Neuron (in vitro differentiated cells): ENCODE measurements around the gene ZNF48.

ENCODE experiments used
- H2AFZ ChIP-seq: one replicate; pipeline ENCODE4 v1.6.1; 2013; ENCODE audit warnings: low read depth, mild to moderate bottlenecking, inconsistent platforms, low read length, moderate library complexity
- H3K27me3 ChIP-seq: one replicate; pipeline ENCODE4 v1.6.1; 2013; ENCODE audit warnings: low read length; ENCODE audit not compliant: insufficient read depth
- H3K36me3 ChIP-seq: one replicate; pipeline ENCODE4 v1.6.1; 2013; ENCODE audit warnings: low read length; ENCODE audit not compliant: insufficient read depth
- H3K4me1 ChIP-seq: one replicate; pipeline ENCODE4 v1.6.1; 2013; ENCODE audit warnings: low read length; ENCODE audit not compliant: insufficient read depth
- H3K4me3 ChIP-seq: 2 replicates; pipeline ENCODE4 v1.5.1; 2013; ENCODE audit warnings: mild to moderate bottlenecking, low read length, moderate library complexity
- H3K9me3 ChIP-seq: one replicate; pipeline ENCODE4 v1.6.1; 2013; ENCODE audit warnings: low read length

ZNF48 gene

DNA sequence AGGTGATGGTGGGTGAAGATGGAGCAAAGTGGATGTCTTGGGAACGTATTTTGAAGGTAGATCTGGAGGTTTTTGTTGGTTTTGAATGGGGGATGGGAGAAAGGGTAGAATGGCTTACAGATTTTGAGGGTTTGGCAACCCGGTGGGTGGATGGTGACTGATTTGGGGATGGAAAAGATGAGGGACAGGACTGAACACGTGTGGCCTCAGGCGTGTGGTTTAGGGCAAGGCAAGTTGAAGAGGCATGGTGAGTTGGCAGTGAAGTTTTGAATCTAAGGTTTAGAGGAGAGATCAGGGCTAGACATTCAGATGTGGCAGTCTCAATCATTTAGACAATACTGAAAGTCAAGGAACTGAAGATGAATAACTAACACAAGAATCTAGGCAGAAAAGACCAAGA, 39.6 kb downstream of the ZNF48 start:
- Histone ChIP-seq H3K4me1 (peaks cover 6% of the 10 kb centered on the region), H3K9me3 (no peaks in the 10 kb centered on the region), H3K27me3 (peaks cover 7% of the 10 kb centered on the region), H3K36me3 (no peaks in the 10 kb centered on the region), H2AFZ (no peak overlapping the region), H3K4me3 (no peak overlapping the region)

GRCh38 chr16:30437511-30438046, 42.4 kb downstream of the ZNF48 start:
- Histone ChIP-seq H3K9me3 (no peaks in the 10 kb centered on the region), H3K36me3 (no peaks in the 10 kb centered on the region), H3K4me3 (no peak overlapping the region), H3K27me3 (peaks cover 7% of the 10 kb centered on the region), H2AFZ (no peak overlapping the region), H3K4me1 (no peaks in the 10 kb centered on the region)

- H3K9me3 ChIP-seq, result peaks cover 2% of the 10 kb centered on the region
- no peak overlapping the region for H3K4me3 ChIP-seq
- no peaks in the 10 kb centered on the region for H3K4me1 ChIP-seq
- peaks cover 7% of the 10 kb centered on the region for H3K27me3 ChIP-seq
- peaks cover 3% of the 10 kb centered on the region for H3K36me3 ChIP-seq
- no peak overlapping the region for H2AFZ ChIP-seq
Measured at GRCh38 chr16:30438835-30439234, 43.6 kb downstream of the ZNF48 start.

- Histone ChIP-seq H3K36me3 (peaks cover 4% of the 10 kb centered on the region), H2AFZ (no peak overlapping the region), H3K4me1 (peaks cover 7% of the 10 kb centered on the region)
Measured at GRCh38 chr16:30439720-30440348, 44.6 kb downstream of the ZNF48 start.

GRCh38 chr16:30443631-30444030, 48.4 kb downstream of the ZNF48 start:
- H3K36me3 ChIP-seq, result peaks cover 4% of the 10 kb centered on the region
- no peak overlapping the region for H3K4me3 ChIP-seq
- no peak overlapping the region for H2AFZ ChIP-seq
- peaks cover 10% of the 10 kb centered on the region for H3K4me1 ChIP-seq
- no peaks in the 10 kb centered on the region for H3K27me3 ChIP-seq
- peaks cover 4% of the 10 kb centered on the region for H3K9me3 ChIP-seq

More at GRCh38 chr16:30439720-30440348, 44.6 kb downstream of the ZNF48 start:
- Histone ChIP-seq H3K4me3 (no peak overlapping the region), H3K9me3 (peaks cover 4% of the 10 kb centered on the region), H3K27me3 (peaks cover 7% of the 10 kb centered on the region)

DNA sequence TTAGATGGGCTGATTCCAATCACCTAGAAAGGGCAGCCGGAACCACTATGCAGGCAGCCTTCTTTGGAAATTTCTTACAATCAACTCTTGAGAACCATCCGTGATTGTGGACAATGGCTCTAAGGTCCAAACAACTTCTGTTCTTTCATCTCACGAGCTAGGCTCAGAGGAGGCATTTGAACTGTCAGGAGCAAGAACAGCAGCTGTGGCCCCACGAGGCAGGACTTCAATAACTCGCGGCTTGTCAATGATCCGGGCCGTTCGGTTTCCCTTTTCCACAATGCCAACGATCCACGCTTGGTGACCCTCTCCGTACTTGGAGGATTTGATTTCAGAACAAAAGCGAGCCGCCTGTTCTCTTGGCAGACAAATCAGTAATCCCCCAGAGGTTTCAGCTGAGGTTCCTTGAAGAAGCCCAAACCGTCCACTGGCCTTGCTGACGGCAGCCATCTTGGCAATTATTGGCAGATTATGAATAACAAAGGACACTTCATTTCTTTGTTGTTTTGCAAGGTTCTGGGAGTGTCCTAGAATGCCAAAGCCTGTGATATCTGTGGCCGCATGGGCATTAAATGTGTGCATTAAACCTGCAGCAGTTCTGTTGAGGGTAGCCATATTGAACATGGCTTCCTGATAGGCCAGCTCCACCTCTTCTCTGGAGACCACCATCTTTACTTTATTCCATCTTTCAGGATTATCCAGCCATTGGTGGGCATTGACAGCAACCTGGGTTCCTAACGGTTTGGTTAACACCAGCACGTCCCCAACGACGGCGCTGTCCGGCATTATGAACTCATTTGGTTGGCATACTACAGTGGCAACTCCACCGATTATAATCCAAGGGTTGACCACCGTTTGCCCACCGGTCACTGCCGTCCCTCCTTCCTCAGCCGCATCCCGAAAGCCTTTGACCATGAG, 49.3 kb downstream of the ZNF48 start:
- Histone ChIP-seq H2AFZ (no peak overlapping the region), H3K4me1 (peaks cover 10% of the 10 kb centered on the region), H3K9me3 (peaks cover 4% of the 10 kb centered on the region), H3K27me3 (no peaks in the 10 kb centered on the region), H3K4me3 (peak overlapping the region; percentile 82), H3K36me3 (peaks cover 4% of the 10 kb centered on the region)

DNA sequence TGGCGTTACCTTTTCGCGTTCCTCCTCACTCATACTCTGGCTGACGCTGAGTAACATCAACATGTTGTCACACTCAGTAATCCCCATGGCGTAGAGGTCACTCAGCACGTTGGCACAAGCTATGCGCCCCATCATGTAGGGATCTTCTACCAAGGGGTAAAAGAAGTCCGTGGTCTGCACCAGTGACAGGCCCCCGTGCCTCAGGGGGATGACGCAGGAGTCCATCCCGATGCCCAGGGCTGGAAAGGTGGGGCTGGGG, 49.9 kb downstream of the ZNF48 start:
- Histone ChIP-seq H3K4me1 (peaks cover 10% of the 10 kb centered on the region), H3K27me3 (no peaks in the 10 kb centered on the region), H2AFZ (peak overlapping the region; percentile 72), H3K4me3 (peak overlapping the region; percentile 82), H3K9me3 (peaks cover 4% of the 10 kb centered on the region), H3K36me3 (peaks cover 4% of the 10 kb centered on the region)

DNA sequence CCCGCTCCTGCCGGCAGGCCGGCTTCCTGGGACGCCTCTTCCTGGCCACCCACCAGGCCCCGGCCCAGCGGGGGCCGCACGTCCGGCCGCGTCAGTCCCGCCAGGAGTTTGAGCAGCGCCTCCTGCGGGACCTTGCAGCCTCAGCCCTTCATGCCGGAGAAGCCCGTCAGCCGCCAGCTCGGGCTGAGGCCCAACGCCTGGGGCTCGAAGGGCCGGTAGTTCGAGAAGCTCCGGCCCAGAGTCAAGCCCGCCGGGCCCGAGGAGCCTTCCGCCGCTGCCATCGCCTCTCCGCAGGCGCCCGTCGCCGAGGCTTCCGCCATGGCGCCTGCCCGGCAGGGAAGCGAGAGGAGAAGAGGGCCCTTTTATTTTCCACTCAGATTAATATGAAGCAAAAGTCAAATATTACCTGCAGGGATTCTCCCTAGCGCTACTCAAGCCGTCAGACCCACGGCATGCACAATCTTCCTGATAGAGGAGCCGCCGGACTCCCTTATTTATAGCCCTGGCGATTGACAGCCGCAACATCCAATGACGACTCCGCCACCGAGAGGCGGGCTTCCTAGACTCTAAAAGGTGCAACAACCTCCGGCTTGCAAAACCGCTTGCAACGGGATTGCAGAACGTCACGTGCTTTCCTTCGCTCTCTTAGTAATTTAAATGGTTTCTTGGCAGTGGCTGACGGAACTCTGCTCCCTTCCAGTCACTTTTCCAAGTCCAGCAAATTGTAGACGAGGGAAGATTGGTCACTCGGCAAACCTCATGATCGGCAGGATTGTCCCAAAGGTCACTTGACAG, 50.4 kb downstream of the ZNF48 start, which contains the start of gene SEPHS2:
Gene SEPHS2 (minus strand): TSS at position 467 of the 795 bp plus-strand sequence. CDS start 147 bp downstream, at position 320.
- Histone ChIP-seq H3K36me3 (peaks cover 4% of the 10 kb centered on the region), H3K27me3 (no peaks in the 10 kb centered on the region), H3K4me1 (peaks cover 10% of the 10 kb centered on the region), H3K9me3 (peaks cover 4% of the 10 kb centered on the region), H3K4me3 (peak within 1 kb of the TSS; percentile 82), H2AFZ (peak within 1 kb of the TSS; percentile 72)

DNA sequence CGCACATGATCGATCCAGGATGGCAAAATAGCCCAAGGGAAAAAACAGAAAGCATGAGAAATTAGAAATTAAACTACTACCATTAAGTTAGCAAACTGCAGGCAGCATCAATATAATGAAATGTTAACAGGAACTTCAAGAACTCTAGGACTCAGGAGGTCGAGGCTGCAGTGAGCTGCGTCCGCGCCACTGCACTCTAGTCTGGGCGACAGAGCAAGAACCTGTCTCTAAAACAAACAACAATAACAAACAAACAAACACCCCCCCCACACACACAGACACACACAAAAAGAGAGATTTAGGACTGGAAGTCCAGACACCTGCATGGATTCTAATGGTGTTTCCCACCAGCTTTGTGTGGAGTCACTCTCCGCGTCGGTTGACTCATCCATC, 51.0 kb downstream of the ZNF48 start:
- peaks cover 10% of the 10 kb centered on the region for H3K4me1 ChIP-seq
- H3K4me3 ChIP-seq, result peak overlapping the region; percentile 82
- H3K9me3 ChIP-seq, result peaks cover 4% of the 10 kb centered on the region
- peak overlapping the region; percentile 72 for H2AFZ ChIP-seq
- H3K36me3 ChIP-seq, result peaks cover 4% of the 10 kb centered on the region
- H3K27me3 ChIP-seq, result no peaks in the 10 kb centered on the region

- Histone ChIP-seq H3K36me3 (peaks cover 4% of the 10 kb centered on the region), H2AFZ (no peak overlapping the region), H3K27me3 (peaks cover 3% of the 10 kb centered on the region), H3K4me3 (no peak overlapping the region), H3K9me3 (peaks cover 4% of the 10 kb centered on the region), H3K4me1 (peaks cover 10% of the 10 kb centered on the region)
Measured at GRCh38 chr16:30447512-30448226, 52.4 kb downstream of the ZNF48 start.

DNA sequence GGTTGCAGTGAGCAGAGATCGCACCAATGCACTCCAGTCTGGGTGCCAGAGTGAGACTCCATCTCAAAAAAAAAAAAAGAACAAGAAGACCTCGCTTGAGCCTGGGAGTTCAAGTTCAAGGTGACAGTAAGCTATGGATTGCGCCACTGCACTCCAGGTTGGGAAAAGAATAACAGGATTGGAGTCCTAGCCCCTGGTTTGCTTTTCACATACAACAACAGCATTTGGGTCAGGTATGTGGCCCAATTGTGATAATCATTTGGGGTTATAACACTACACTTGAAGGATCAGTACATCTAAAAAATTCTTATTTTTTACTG, 53.9 kb downstream of the ZNF48 start:
- Histone ChIP-seq H3K4me1 (peaks cover 10% of the 10 kb centered on the region), H3K27me3 (peaks cover 3% of the 10 kb centered on the region), H3K9me3 (peaks cover 2% of the 10 kb centered on the region), H3K36me3 (no peaks in the 10 kb centered on the region), H3K4me3 (no peak overlapping the region), H2AFZ (no peak overlapping the region)
